H1 (cell line): ENCODE data around the gene MRPL36. TPM values are rescaled to one million over a fixed set of nuclear protein-coding genes. Genes with fewer than 3 reads are reported as not detected.

Experiments used
- CTCF ChIA-PET: fragments of 300-600 bp; sonication (Branson Sonifier 250); formaldehyde crosslinking; loops from one replicate; lab custom pipeline; 2021; ENCODE audit not compliant: partially characterized antibody; lab: Charles Lee
- POLR2A ChIA-PET: fragments of 300-600 bp; sonication (Branson Sonifier 250); formaldehyde crosslinking; loops from one replicate; lab custom pipeline; 2021; ENCODE audit warnings: inconsistent platforms; ENCODE audit not compliant: partially characterized antibody; lab: Charles Lee
- DNase-seq, 2 experiments: peaks; one replicate each; pipeline versions ENCODE4 v3.0.0 to v3.0.0-alpha.2; 2010 to 2022; ENCODE audit warnings: low spot score in 2 of 2, low read depth in 1 of 2, mixed read lengths in 1 of 2
- FAIRE-seq: peaks from 2 replicates; lab custom pipeline; 2011; peaks lifted over from hg19 to GRCh38; lab: Jason Lieb, UNC
- H2AFZ ChIP-seq: 2 replicates; pipeline ENCODE4 v1.8.1; 2012; ENCODE audit warnings: low read length, inconsistent platforms
- H2AK5ac ChIP-seq: 2 replicates; pipeline ENCODE4 v1.6.1; 2013; ENCODE audit warnings: low read depth, low read length
- H2BK120ac ChIP-seq: replicated peaks from 2 replicates; pipeline ENCODE3; 2013; ENCODE audit warnings: low read depth, low read length, inconsistent platforms
- H2BK12ac ChIP-seq: 2 replicates; pipeline ENCODE4 v1.6.1; 2013; ENCODE audit warnings: low read depth, low read length
- H2BK15ac ChIP-seq: 2 replicates; pipeline ENCODE4 v1.6.1; 2013; ENCODE audit warnings: low read length
- H2BK20ac ChIP-seq: 2 replicates; pipeline ENCODE4 v1.6.1; 2013; ENCODE audit warnings: low read length
- H2BK5ac ChIP-seq: 2 replicates; pipeline ENCODE4 v1.6.1; 2013; ENCODE audit warnings: low read depth, low read length
- H3K14ac ChIP-seq: 2 replicates; pipeline ENCODE4 v1.6.1; 2013; ENCODE audit warnings: inconsistent platforms; ENCODE audit not compliant: insufficient read length
- H3K18ac ChIP-seq: 2 replicates; pipeline ENCODE4 v1.6.1; 2013; ENCODE audit warnings: low read length; ENCODE audit errors: extremely low read depth
- H3K23ac ChIP-seq: 2 replicates; pipeline ENCODE4 v1.6.1; 2013; ENCODE audit warnings: inconsistent platforms; ENCODE audit not compliant: insufficient read length
- H3K23me2 ChIP-seq: 2 replicates; pipeline ENCODE4 v1.6.1; 2013; ENCODE audit warnings: low read depth, low read length
- H3K27ac ChIP-seq: 2 replicates; pipeline ENCODE4 v1.6.1; 2011; ENCODE audit warnings: low read depth, low read length, inconsistent platforms
- H3K27me3 ChIP-seq, 4 experiments: replicated peaks in 1 of 4; 1 replicate in 1 of 4; 2 replicates in 3 of 4; pipeline versions ENCODE4 v1.6.1 to v1.8.1; 2011 to 2013; ENCODE audit warnings: low read length in 3 of 4, mild to moderate bottlenecking in 3 of 4, inconsistent platforms in 2 of 4, mixed read lengths in 2 of 4, moderate library complexity in 1 of 4; ENCODE audit not compliant: control insufficient read depth in 3 of 4, insufficient read depth in 3 of 4; ENCODE audit errors: extremely low read depth in 1 of 4
- H3K36me3 ChIP-seq, 4 experiments: 2 replicates each; pipeline versions ENCODE4 v1.6.1 to v1.8.1; 2011 to 2013; ENCODE audit warnings: mild to moderate bottlenecking in 4 of 4, low read length in 3 of 4, moderate library complexity in 2 of 4, control low read depth in 1 of 4, inconsistent platforms in 1 of 4; ENCODE audit not compliant: insufficient read depth in 4 of 4, control insufficient read depth in 2 of 4
- H3K4ac ChIP-seq: replicated peaks from 2 replicates; pipeline ENCODE3; 2013; ENCODE audit warnings: low read length, low read depth, mixed read lengths, inconsistent platforms; ENCODE audit not compliant: insufficient read length
- H3K4me1 ChIP-seq, 4 experiments: replicated peaks in 1 of 4; 1 replicate in 1 of 4; 2 replicates in 3 of 4; pipeline versions ENCODE4 v1.6.1 to v1.8.1; 2011 to 2013; ENCODE audit warnings: low read length in 3 of 4, inconsistent platforms in 2 of 4, mixed read lengths in 1 of 4; ENCODE audit not compliant: insufficient read depth in 4 of 4, control insufficient read depth in 3 of 4
- H3K4me2 ChIP-seq, 2 experiments: 2 replicates each; pipeline versions ENCODE4 v1.6.1 to v1.8.1; 2011 to 2013; ENCODE audit warnings: low read depth in 2 of 2, low read length in 2 of 2, control low read depth in 1 of 2, inconsistent platforms in 1 of 2, mild to moderate bottlenecking in 1 of 2; ENCODE audit not compliant: insufficient read depth in 1 of 2
- H3K4me3 ChIP-seq, 4 experiments: fragments of 200-600, 300-600 bp in 1 of 4; sonication (generic), shearing (Covaris generic), sonication (Bioruptor Twin) in 1 of 4; 2 replicates each; pipeline versions ENCODE4 v1.5.1 to v1.8.1; 2011 to 2016; ENCODE audit warnings: low read length in 4 of 4, low read depth in 3 of 4, control low read depth in 2 of 4, inconsistent platforms in 2 of 4, mild to moderate bottlenecking in 2 of 4, mixed read lengths in 1 of 4, moderate library complexity in 1 of 4; ENCODE audit not compliant: insufficient read depth in 2 of 4; ENCODE audit errors: extremely low read depth in 1 of 4
- H3K56ac ChIP-seq: replicated peaks from 2 replicates; pipeline ENCODE3; 2013; ENCODE audit warnings: low read depth, mild to moderate bottlenecking, mixed read lengths, low read length, inconsistent platforms; ENCODE audit not compliant: insufficient read length
- H3K79me1 ChIP-seq: 2 replicates; pipeline ENCODE4 v1.6.1; 2013; ENCODE audit warnings: low read depth, low read length, control low read depth
- H3K79me2 ChIP-seq, 2 experiments: 2 replicates each; pipeline versions ENCODE4 v1.6.1 to v1.8.1; 2012 to 2013; ENCODE audit warnings: low read length in 2 of 2, mild to moderate bottlenecking in 2 of 2, inconsistent platforms in 1 of 2; ENCODE audit not compliant: insufficient read depth in 2 of 2, control insufficient read depth in 1 of 2
- H3K9ac ChIP-seq, 4 experiments: replicated peaks in 1 of 4; 1 replicate in 1 of 4; 2 replicates in 3 of 4; pipeline versions ENCODE4 v1.6.1 to v1.8.1; 2011 to 2013; ENCODE audit warnings: low read depth in 3 of 4, low read length in 3 of 4, control low read depth in 2 of 4, mild to moderate bottlenecking in 2 of 4, moderate library complexity in 2 of 4, inconsistent platforms in 1 of 4; ENCODE audit errors: extremely low read depth in 1 of 4
- H3K9me3 ChIP-seq, 2 experiments: 2 replicates each; pipeline versions ENCODE4 v1.6.1 to v1.8.1; 2012 to 2013; ENCODE audit warnings: mild to moderate bottlenecking in 2 of 2, moderate library complexity in 2 of 2, control low read depth in 1 of 2, inconsistent platforms in 1 of 2, low read depth in 1 of 2, low read length in 1 of 2, mixed read lengths in 1 of 2; ENCODE audit not compliant: insufficient read depth in 2 of 2
- H4K20me1 ChIP-seq, 2 experiments: replicated peaks in 1 of 2; 2 replicates each; pipeline versions ENCODE3 to v1.8.1; 2011 to 2013; ENCODE audit warnings: inconsistent platforms in 2 of 2, low read length in 2 of 2, mild to moderate bottlenecking in 1 of 2; ENCODE audit not compliant: insufficient read depth in 2 of 2, control insufficient read depth in 1 of 2
- H4K5ac ChIP-seq: 2 replicates; pipeline ENCODE4 v1.6.1; 2013; ENCODE audit warnings: low read length, low read depth, mixed read lengths, inconsistent platforms; ENCODE audit not compliant: insufficient read length
- H4K8ac ChIP-seq: 2 replicates; pipeline ENCODE4 v1.8.0; 2013; ENCODE audit warnings: mild to moderate bottlenecking, moderate library complexity, low read length, inconsistent platforms; ENCODE audit not compliant: insufficient read depth; ENCODE audit errors: extremely low read depth
- H4K91ac ChIP-seq: replicated peaks from 2 replicates; pipeline ENCODE3; 2013; ENCODE audit warnings: low read length, mixed read lengths, inconsistent platforms; ENCODE audit not compliant: insufficient read length
- CTCF ChIP-seq, 3 experiments: IDR thresholded peaks; 1 replicate in 2 of 3; 2 replicates in 1 of 3; pipeline versions ENCODE4 v1.5.1 to v1.6.1; 2011; ENCODE audit warnings: low read length in 3 of 3, mild to moderate bottlenecking in 3 of 3, inconsistent platforms in 2 of 3, low read depth in 1 of 3, moderate library complexity in 1 of 3; ENCODE audit not compliant: insufficient read depth in 1 of 3; ENCODE audit errors: control extremely low read depth in 1 of 3
- FOSL1 ChIP-seq: IDR thresholded peaks from 2 replicates; pipeline ENCODE4 v1.6.1; 2011; ENCODE audit warnings: mild to moderate bottlenecking, low read depth, low read length, moderate library complexity; ENCODE audit not compliant: insufficient read depth
- POLR2AphosphoS5 ChIP-seq: IDR thresholded peaks from 2 replicates; pipeline ENCODE4 v1.6.1; 2011; ENCODE audit warnings: low read depth, low read length
- RAD21 ChIP-seq, 2 experiments: IDR thresholded peaks in 1 of 2; conservative IDR thresholded peaks in 1 of 2; 2 replicates each; pipeline ENCODE4 v1.6.1; 2011; ENCODE audit warnings: low read depth in 2 of 2, low read length in 2 of 2, improper control_type of control experiment in 1 of 2, inconsistent platforms in 1 of 2, mild to moderate bottlenecking in 1 of 2, moderate library complexity in 1 of 2
- SP2 ChIP-seq: IDR thresholded peaks from 2 replicates; pipeline ENCODE4 v1.6.1; 2012; ENCODE audit warnings: mild to moderate bottlenecking, low read length, inconsistent platforms
- SUZ12 ChIP-seq: fragments of 200-600 bp; sonication (generic); IDR thresholded peaks from 2 replicates; pipeline ENCODE4 v1.6.1; 2012; ENCODE audit warnings: mild to moderate bottlenecking, inconsistent platforms, low read length, moderate library complexity, mixed read lengths
- TAF1 ChIP-seq: IDR thresholded peaks from 2 replicates; pipeline ENCODE4 v1.6.1; 2011; ENCODE audit warnings: mild to moderate bottlenecking, low read depth, low read length
- WGBS, 2 experiments: shearing (Covaris generic) in 1 of 2; methylation state at CpG; one replicate each; pipeline versions ENCODE4 v1.1.6 to v1.1.7; 2013 to 2015; ENCODE audit warnings: low lambda C conversion rate in 2 of 2, mixed read lengths in 2 of 2, inconsistent platforms in 1 of 2, low coverage in 1 of 2, missing lambda C conversion rate in 1 of 2; ENCODE audit not compliant: insufficient replicate concordance in 2 of 2, insufficient coverage in 1 of 2, insufficient read length in 1 of 2; ENCODE audit errors: extremely low coverage in 1 of 2, missing lambda C conversion rate in 1 of 2; 5-methylcytosine and 5-hydroxymethylcytosine counted together
- polyA plus RNA-seq, 7 experiments: library from polyadenylated mRNA; depleted of rRNA in 3 of 7; stranded (reverse) in 5 of 7; unstranded in 2 of 7; fragments of >200 nt in 5 of 7; fragments of 200-250 nt in 2 of 7; gene quantifications; 1 replicate in 5 of 7; 2 replicates in 1 of 7; 4 replicates in 1 of 7; pipeline versions ENCODE4 v1.2.1 to v1.2.3, GENCODE V29; 2011 to 2013; ENCODE audit warnings: missing spikeins in 2 of 7, mixed read lengths in 2 of 7
- total RNA-seq: library from RNA; stranded (reverse); fragmentation: NEBNext Ultra II Directional; extraction: Animal tissue kit (Norgen Biotek cat#: 25700); gene quantifications from 2 replicates; pipeline ENCODE4 v1.2.1, GENCODE V29; 2021

Gene MRPL36
- total and polyA plus RNA-seq, 2 of the 8 experiments (the other 6 are each of a cell fraction or from before 2014, with no cell fraction given), result 56.3 to 81.5 TPM

- Histone ChIP-seq H4K5ac (no peak overlapping the region), H2AFZ (no peak overlapping the region), H3K9ac (no peak overlapping the region), H3K14ac (no peak overlapping the region), H3K56ac (no peak overlapping the region), H3K18ac (no peak overlapping the region), H2BK5ac (no peak overlapping the region), H2AK5ac (no peak overlapping the region), H3K79me1 (no peaks in the 10 kb centered on the region), H4K91ac (no peak overlapping the region), H4K20me1 (no peaks in the 10 kb centered on the region), H3K36me3 (no peaks in the 10 kb centered on the region), H2BK12ac (no peak overlapping the region), H3K27ac (no peak overlapping the region), H2BK20ac (0 out of 2 replicates have a peak overlapping the region, but pooled peaks have one; percentile 1), H3K4me1 (peaks cover 0 to 6% (median 0%) of the 10 kb centered on the region in 4 experiments; a peak in 5 of 7 replicates), H3K4me3 (no peak overlapping the region), H2BK120ac (no peak overlapping the region), H3K4me2 (no peak overlapping the region), H3K27me3 (no peaks in the 10 kb centered on the region; a peak in 1 of 7 replicates), H3K4ac (no peak overlapping the region), H3K79me2 (no peaks in the 10 kb centered on the region), H4K8ac (no peak overlapping the region; the same call in 1 of the 2 replicates), H2BK15ac (no peak overlapping the region), H3K23ac (no peak overlapping the region), H3K9me3 (peaks cover 0 to 3% of the 10 kb centered on the region in 2 experiments; a peak in 1 of 4 replicates), H3K23me2 (no peaks in the 10 kb centered on the region)
- DNase-seq, result no peak
- TF ChIP-seq RAD21 (IDR thresholded peaks at IDR 0.05 in 1 of 2, conservative IDR thresholded peaks at IDR 0.05 in 1 of 2; ENCODE audit: low read depth in 2 of 2, low read length in 2 of 2) (no peak), SP2 (no peak), SUZ12 (no peak), POLR2AphosphoS5 (no peak), CTCF (IDR thresholded peaks at IDR 0.05; ENCODE audit: control extremely low read depth in 1 of 3, insufficient read depth in 1 of 3, low read depth in 1 of 3, low read length in 3 of 3) (no peak), FOSL1 (no peak), TAF1 (no peak)
- POLR2A ChIA-PET, result interaction anchor here (0.5 to 1.0 kb wide), 2 partner anchors 22 to 38 kb away, joined by 3 read pairs; partner anchors contain the start of gene NDUFS6
- no peak for FAIRE-seq
- CTCF ChIA-PET, result interaction anchor here (0.6 to 4.7 kb wide), 40 partner anchors 10 to 348 kb away, joined by 3 to 27 read pairs (median 4); no protein-coding TSS in a partner anchor
- WGBS, 2 experiments, result 87% methylated on average over 13 of the region's 13 CpGs; no CpG with 5 or more reads in 1 of the 2 experiments
These were observed 36.6 kb downstream of the MRPL36 start for GRCh38 chr5:1762883-1763547.
